Measurements from ENCODE around the gene DGKB.

DNA sequence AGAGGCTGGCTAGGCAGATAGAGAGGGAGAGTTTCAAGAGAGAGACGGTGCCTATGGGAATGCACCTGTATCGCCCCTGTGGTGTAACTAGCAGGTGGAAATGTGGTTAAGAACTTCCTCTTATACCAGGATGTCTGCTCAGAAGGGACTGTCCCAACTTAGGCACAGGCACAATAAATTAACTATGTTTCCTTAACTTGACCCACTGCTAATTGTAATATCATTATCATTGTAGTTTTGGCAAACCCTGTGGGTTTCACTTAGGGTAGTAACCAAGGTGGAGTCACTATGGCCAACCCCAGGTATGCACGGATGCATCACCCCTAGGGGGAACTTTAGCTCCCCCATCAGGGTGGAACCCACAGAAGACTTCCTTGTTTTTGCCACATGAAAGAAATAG, 455.7 kb downstream of the DGKB start:
- TF ChIP-seq CTCF (IDR thresholded peaks at IDR 0.05), result no peak
- TF ChIP-seq, protein P1, sequence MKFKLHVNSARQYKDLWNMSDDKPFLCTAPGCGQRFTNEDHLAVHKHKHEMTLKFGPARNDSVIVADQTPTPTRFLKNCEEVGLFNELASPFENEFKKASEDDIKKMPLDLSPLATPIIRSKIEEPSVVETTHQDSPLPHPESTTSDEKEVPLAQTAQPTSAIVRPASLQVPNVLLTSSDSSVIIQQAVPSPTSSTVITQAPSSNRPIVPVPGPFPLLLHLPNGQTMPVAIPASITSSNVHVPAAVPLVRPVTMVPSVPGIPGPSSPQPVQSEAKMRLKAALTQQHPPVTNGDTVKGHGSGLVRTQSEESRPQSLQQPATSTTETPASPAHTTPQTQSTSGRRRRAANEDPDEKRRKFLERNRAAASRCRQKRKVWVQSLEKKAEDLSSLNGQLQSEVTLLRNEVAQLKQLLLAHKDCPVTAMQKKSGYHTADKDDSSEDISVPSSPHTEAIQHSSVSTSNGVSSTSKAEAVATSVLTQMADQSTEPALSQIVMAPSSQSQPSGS (CRISPR knock-in tag; IDR thresholded peaks at IDR 0.05; ENCODE audit: borderline replicate concordance, low read depth), result no peak
- no peak for TF ChIP-seq ESRRA (CRISPR knock-in tag; IDR thresholded peaks at IDR 0.05; ENCODE audit: borderline replicate concordance)
- TF ChIP-seq FOXJ3 (CRISPR knock-in tag; IDR thresholded peaks at IDR 0.05; ENCODE audit: borderline replicate concordance), result no peak
- no peak for TF ChIP-seq E2F5 (CRISPR knock-in tag; IDR thresholded peaks at IDR 0.05)
- TF ChIP-seq, protein P2, sequence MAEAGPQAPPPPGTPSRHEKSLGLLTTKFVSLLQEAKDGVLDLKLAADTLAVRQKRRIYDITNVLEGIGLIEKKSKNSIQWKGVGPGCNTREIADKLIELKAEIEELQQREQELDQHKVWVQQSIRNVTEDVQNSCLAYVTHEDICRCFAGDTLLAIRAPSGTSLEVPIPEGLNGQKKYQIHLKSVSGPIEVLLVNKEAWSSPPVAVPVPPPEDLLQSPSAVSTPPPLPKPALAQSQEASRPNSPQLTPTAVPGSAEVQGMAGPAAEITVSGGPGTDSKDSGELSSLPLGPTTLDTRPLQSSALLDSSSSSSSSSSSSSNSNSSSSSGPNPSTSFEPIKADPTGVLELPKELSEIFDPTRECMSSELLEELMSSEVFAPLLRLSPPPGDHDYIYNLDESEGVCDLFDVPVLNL (CRISPR knock-in tag; IDR thresholded peaks at IDR 0.05; ENCODE audit: borderline replicate concordance, low read depth), result no peak
- TF ChIP-seq, protein P3, sequence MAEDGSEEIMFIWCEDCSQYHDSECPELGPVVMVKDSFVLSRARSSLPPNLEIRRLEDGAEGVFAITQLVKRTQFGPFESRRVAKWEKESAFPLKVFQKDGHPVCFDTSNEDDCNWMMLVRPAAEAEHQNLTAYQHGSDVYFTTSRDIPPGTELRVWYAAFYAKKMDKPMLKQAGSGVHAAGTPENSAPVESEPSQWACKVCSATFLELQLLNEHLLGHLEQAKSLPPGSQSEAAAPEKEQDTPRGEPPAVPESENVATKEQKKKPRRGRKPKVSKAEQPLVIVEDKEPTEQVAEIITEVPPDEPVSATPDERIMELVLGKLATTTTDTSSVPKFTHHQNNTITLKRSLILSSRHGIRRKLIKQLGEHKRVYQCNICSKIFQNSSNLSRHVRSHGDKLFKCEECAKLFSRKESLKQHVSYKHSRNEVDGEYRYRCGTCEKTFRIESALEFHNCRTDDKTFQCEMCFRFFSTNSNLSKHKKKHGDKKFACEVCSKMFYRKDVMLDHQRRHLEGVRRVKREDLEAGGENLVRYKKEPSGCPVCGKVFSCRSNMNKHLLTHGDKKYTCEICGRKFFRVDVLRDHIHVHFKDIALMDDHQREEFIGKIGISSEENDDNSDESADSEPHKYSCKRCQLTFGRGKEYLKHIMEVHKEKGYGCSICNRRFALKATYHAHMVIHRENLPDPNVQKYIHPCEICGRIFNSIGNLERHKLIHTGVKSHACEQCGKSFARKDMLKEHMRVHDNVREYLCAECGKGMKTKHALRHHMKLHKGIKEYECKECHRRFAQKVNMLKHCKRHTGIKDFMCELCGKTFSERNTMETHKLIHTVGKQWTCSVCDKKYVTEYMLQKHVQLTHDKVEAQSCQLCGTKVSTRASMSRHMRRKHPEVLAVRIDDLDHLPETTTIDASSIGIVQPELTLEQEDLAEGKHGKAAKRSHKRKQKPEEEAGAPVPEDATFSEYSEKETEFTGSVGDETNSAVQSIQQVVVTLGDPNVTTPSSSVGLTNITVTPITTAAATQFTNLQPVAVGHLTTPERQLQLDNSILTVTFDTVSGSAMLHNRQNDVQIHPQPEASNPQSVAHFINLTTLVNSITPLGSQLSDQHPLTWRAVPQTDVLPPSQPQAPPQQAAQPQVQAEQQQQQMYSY (CRISPR knock-in tag; IDR thresholded peaks at IDR 0.05), result no peak
- TF ChIP-seq USF2 (CRISPR knock-in tag; IDR thresholded peaks at IDR 0.05), result no peak
- TF ChIP-seq, protein P4, sequence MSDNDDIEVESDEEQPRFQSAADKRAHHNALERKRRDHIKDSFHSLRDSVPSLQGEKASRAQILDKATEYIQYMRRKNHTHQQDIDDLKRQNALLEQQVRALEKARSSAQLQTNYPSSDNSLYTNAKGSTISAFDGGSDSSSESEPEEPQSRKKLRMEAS (CRISPR knock-in tag; IDR thresholded peaks at IDR 0.05), result no peak
- TF ChIP-seq NFATC4 (CRISPR knock-in tag; IDR thresholded peaks at IDR 0.05), result no peak
- TF ChIP-seq, protein P5, sequence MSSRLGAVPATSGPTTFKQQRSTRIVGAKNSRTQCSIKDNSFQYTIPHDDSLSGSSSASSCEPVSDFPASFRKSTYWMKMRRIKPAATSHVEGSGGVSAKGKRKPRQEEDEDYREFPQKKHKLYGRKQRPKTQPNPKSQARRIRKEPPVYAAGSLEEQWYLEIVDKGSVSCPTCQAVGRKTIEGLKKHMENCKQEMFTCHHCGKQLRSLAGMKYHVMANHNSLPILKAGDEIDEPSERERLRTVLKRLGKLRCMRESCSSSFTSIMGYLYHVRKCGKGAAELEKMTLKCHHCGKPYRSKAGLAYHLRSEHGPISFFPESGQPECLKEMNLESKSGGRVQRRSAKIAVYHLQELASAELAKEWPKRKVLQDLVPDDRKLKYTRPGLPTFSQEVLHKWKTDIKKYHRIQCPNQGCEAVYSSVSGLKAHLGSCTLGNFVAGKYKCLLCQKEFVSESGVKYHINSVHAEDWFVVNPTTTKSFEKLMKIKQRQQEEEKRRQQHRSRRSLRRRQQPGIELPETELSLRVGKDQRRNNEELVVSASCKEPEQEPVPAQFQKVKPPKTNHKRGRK (CRISPR knock-in tag; IDR thresholded peaks at IDR 0.05; ENCODE audit: borderline replicate concordance), result no peak
- TF ChIP-seq, protein P6, sequence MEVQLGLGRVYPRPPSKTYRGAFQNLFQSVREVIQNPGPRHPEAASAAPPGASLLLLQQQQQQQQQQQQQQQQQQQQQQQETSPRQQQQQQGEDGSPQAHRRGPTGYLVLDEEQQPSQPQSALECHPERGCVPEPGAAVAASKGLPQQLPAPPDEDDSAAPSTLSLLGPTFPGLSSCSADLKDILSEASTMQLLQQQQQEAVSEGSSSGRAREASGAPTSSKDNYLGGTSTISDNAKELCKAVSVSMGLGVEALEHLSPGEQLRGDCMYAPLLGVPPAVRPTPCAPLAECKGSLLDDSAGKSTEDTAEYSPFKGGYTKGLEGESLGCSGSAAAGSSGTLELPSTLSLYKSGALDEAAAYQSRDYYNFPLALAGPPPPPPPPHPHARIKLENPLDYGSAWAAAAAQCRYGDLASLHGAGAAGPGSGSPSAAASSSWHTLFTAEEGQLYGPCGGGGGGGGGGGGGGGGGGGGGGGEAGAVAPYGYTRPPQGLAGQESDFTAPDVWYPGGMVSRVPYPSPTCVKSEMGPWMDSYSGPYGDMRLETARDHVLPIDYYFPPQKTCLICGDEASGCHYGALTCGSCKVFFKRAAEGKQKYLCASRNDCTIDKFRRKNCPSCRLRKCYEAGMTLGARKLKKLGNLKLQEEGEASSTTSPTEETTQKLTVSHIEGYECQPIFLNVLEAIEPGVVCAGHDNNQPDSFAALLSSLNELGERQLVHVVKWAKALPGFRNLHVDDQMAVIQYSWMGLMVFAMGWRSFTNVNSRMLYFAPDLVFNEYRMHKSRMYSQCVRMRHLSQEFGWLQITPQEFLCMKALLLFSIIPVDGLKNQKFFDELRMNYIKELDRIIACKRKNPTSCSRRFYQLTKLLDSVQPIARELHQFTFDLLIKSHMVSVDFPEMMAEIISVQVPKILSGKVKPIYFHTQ (CRISPR knock-in tag; IDR thresholded peaks at IDR 0.05), result no peak
- TF ChIP-seq CDX4 (CRISPR knock-in tag; IDR thresholded peaks at IDR 0.05; ENCODE audit: borderline replicate concordance), result no peak
- TF ChIP-seq ZNF121 (CRISPR knock-in tag; IDR thresholded peaks at IDR 0.05), result no peak
